ENCODE measurements around the gene CALCOCO1. TPM values are rescaled to one million over a fixed set of nuclear protein-coding genes. Genes with fewer than 3 reads are reported as not detected.

Gene CALCOCO1
- total and polyA plus RNA-seq, 2 experiments from 2014 or later: 71.3 to 74.4 TPM

DNA sequence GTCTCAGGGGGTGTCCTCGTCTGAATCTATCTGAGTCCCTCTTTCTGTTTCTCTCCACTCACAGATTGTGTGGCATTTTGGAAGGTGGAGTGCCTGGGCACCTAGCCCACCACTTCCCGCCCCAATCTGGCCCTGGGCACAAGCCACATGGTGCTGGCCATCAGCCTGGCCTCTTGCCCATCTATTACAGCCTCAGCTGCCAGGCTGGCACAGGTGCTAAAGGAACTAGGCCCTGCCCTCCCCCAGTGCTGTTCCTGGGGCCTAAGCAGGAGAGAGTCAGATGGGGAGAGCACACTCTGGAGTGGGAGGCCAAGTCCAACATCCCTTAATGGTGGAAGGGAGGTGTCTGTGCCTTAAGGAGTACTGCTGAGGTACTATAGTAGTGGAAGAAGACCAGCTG lies 8.3 kb upstream of the CALCOCO1 start:
- Histone ChIP-seq H3K4me3 (no peak overlapping the region), H3K79me2 (no peaks in the 10 kb centered on the region), H4K20me1 (ENCODE audit: insufficient read depth, poor library complexity, severe bottlenecking) (no peaks in the 10 kb centered on the region), H3K9me3 (ENCODE audit: low read depth) (no peaks in the 10 kb centered on the region), H3K36me3 (replicated peaks; ENCODE audit: insufficient read depth, low read depth) (no peaks in the 10 kb centered on the region), H3K27ac (no peak overlapping the region), H3K4me2 (no peak overlapping the region), H2AFZ (no peak overlapping the region), H3K4me1 (ENCODE audit: insufficient read depth) (peaks cover 13% of the 10 kb centered on the region), H3K9me2 (replicated peaks; ENCODE audit: insufficient read depth) (no peaks in the 10 kb centered on the region), H3K27me3 (peaks cover 79% of the 10 kb centered on the region)
- no peak for TF ChIP-seq EZH2phosphoT487 (IDR thresholded peaks at IDR 0.05; ENCODE audit: low read depth, severe bottlenecking, unreplicated experiment)
- TF ChIP-seq, protein P1, sequence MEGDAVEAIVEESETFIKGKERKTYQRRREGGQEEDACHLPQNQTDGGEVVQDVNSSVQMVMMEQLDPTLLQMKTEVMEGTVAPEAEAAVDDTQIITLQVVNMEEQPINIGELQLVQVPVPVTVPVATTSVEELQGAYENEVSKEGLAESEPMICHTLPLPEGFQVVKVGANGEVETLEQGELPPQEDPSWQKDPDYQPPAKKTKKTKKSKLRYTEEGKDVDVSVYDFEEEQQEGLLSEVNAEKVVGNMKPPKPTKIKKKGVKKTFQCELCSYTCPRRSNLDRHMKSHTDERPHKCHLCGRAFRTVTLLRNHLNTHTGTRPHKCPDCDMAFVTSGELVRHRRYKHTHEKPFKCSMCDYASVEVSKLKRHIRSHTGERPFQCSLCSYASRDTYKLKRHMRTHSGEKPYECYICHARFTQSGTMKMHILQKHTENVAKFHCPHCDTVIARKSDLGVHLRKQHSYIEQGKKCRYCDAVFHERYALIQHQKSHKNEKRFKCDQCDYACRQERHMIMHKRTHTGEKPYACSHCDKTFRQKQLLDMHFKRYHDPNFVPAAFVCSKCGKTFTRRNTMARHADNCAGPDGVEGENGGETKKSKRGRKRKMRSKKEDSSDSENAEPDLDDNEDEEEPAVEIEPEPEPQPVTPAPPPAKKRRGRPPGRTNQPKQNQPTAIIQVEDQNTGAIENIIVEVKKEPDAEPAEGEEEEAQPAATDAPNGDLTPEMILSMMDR (IDR thresholded peaks at IDR 0.05; ENCODE audit: poor library complexity): no peak
- no peak for TF ChIP-seq EZH2 (IDR thresholded peaks at IDR 0.05; ENCODE audit: borderline replicate concordance)
- WGBS (ENCODE audit: low lambda C conversion rate, missing lambda C conversion rate): 71% methylated on average over 2 of the region's 2 CpGs
- DNase-seq (ENCODE audit: low spot score): no peak

DNA sequence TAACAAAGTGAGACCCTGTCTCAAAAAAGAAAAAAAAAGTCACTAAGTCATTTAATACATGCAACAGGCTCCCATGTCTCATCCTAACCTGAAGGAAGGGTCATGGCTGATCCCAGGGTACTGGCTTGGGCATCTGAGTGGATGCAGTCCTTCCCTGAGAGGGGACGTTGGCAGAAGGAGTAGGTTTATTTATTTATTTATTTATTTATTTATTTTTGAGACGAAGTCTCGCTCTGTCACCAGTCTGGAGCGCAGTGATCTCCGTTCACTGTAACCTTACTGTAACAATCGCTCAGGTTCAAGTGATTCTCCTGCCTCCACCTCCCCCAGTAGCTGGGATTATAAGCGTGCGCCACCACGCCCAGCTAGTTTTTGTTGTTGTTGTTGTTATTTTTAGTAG lies 7.2 kb upstream of the CALCOCO1 start:
- WGBS (ENCODE audit: low lambda C conversion rate, missing lambda C conversion rate): 93% methylated on average over 9 of the region's 9 CpGs
- TF ChIP-seq EZH2phosphoT487 (IDR thresholded peaks at IDR 0.05; ENCODE audit: low read depth, severe bottlenecking, unreplicated experiment) (no peak), EZH2 (IDR thresholded peaks at IDR 0.05; ENCODE audit: borderline replicate concordance) (no peak)
- TF ChIP-seq, protein P1 (IDR thresholded peaks at IDR 0.05; ENCODE audit: poor library complexity): no peak
- no peak overlapping the region for H3K4me3 ChIP-seq
- H3K36me3 ChIP-seq (replicated peaks; ENCODE audit: insufficient read depth, low read depth): no peaks in the 10 kb centered on the region
- no peaks in the 10 kb centered on the region for H3K9me3 ChIP-seq (ENCODE audit: low read depth)
- no peaks in the 10 kb centered on the region for H4K20me1 ChIP-seq (ENCODE audit: insufficient read depth, poor library complexity, severe bottlenecking)
- no peak overlapping the region for H3K4me2 ChIP-seq
- peaks cover 11% of the 10 kb centered on the region for H3K4me1 ChIP-seq (ENCODE audit: insufficient read depth)
- H3K27ac ChIP-seq: no peak overlapping the region
- H3K27me3 ChIP-seq: peaks cover 69% of the 10 kb centered on the region
- H3K9me2 ChIP-seq (replicated peaks; ENCODE audit: insufficient read depth): no peaks in the 10 kb centered on the region
- no peaks in the 10 kb centered on the region for H3K79me2 ChIP-seq
- DNase-seq (ENCODE audit: low spot score): no peak
- H2AFZ ChIP-seq: no peak overlapping the region

DNA sequence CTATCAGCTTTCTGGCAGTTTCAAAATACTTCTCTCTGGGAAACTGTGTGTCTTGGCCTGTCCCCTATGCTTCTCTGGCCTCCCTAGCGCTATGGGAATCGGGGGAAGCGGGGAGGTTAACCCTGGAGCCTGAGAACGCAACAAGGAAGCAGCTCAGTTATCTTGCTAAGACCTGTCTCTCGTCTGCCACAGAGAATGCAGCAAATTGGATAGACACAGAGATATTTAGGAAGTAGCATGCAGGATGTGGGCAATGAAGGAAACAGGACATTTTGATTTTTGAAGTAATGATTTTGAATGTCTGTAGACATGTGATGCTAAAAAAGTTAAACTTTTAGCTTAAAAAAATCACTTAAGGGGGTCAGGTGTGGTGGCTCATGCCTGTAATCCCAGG lies 6.6 kb upstream of the CALCOCO1 start:
- no peaks in the 10 kb centered on the region for H3K9me3 ChIP-seq (ENCODE audit: low read depth)
- H3K4me2 ChIP-seq: no peak overlapping the region
- H3K4me1 ChIP-seq (ENCODE audit: insufficient read depth): peaks cover 6% of the 10 kb centered on the region
- no peaks in the 10 kb centered on the region for H3K79me2 ChIP-seq
- no peak overlapping the region for H3K4me3 ChIP-seq
- no peak overlapping the region for H2AFZ ChIP-seq
- no peak overlapping the region for H3K27ac ChIP-seq
- no peaks in the 10 kb centered on the region for H3K9me2 ChIP-seq (replicated peaks; ENCODE audit: insufficient read depth)
- H3K27me3 ChIP-seq: peaks cover 63% of the 10 kb centered on the region
- no peaks in the 10 kb centered on the region for H4K20me1 ChIP-seq (ENCODE audit: insufficient read depth, poor library complexity, severe bottlenecking)
- DNase-seq (ENCODE audit: low spot score): no peak
- WGBS (ENCODE audit: low lambda C conversion rate, missing lambda C conversion rate): 48% methylated on average over 5 of the region's 5 CpGs
- TF ChIP-seq, protein P1 (IDR thresholded peaks at IDR 0.05; ENCODE audit: poor library complexity): no peak
- TF ChIP-seq EZH2phosphoT487 (IDR thresholded peaks at IDR 0.05; ENCODE audit: low read depth, severe bottlenecking, unreplicated experiment): no peak
- no peak for TF ChIP-seq EZH2 (IDR thresholded peaks at IDR 0.05; ENCODE audit: borderline replicate concordance)
- no peaks in the 10 kb centered on the region for H3K36me3 ChIP-seq (replicated peaks; ENCODE audit: insufficient read depth, low read depth)

Measured in hepatocyte (in vitro differentiated cells).